ENCODE results near the gene EVA1A.

EVA1A gene

GRCh38 chr2:75522543-75523312 is 38.0 kb downstream of the EVA1A start (continued):
- no peak for TF ChIP-seq ZNF488 (tag by site-specific recombination; IDR thresholded peaks at IDR 0.05)
- TF ChIP-seq PRDM4 (tag by site-specific recombination; IDR thresholded peaks at IDR 0.05) = no peak
- TF ChIP-seq ZNF311 (tag by site-specific recombination; IDR thresholded peaks at IDR 0.05; ENCODE audit: borderline replicate concordance) = no peak
- no peak for TF ChIP-seq ZNF521 (tag by site-specific recombination; IDR thresholded peaks at IDR 0.05)
- TF ChIP-seq ZNF596 (tag by site-specific recombination; IDR thresholded peaks at IDR 0.05) = no peak
- no peak for TF ChIP-seq ZNF677 (tag by site-specific recombination; IDR thresholded peaks at IDR 0.05)

GRCh38 chr2:75521225-75521872 is 39.4 kb downstream of the EVA1A start:
- H3K4me3 ChIP-seq (ENCODE audit: low read depth, low read length) = no peak overlapping the region
- H3K36me3 ChIP-seq (ENCODE audit: control insufficient read depth in 2 of 2, insufficient read depth in 1 of 2, low read length in 2 of 2) = no peaks in the 10 kb centered on the region
- ChIA-PET POLR2A (no interaction called here), CTCF (no interaction called here)
- no peak overlapping the region for H3K27ac ChIP-seq (ENCODE audit: extremely low read depth, low read depth, low read length)
- no peaks in the 10 kb centered on the region for H3K4me1 ChIP-seq (ENCODE audit: control insufficient read depth, insufficient read depth, low read length)
- H3K9me3 ChIP-seq (ENCODE audit: control insufficient read depth, insufficient read depth, low read depth, low read length) = no peaks in the 10 kb centered on the region
- no peak for TF ChIP-seq ATF2 (tag by site-specific recombination; IDR thresholded peaks at IDR 0.05; ENCODE audit: low read depth)
- no peak for TF ChIP-seq KLF8 (tag by site-specific recombination; IDR thresholded peaks at IDR 0.05)
- no peak for TF ChIP-seq ZNF548 (tag by site-specific recombination; IDR thresholded peaks at IDR 0.05)
- TF ChIP-seq REPIN1 (tag by site-specific recombination; IDR thresholded peaks at IDR 0.05; ENCODE audit: low read depth) = no peak
- TF ChIP-seq ZBTB10 (tag by site-specific recombination; IDR thresholded peaks at IDR 0.05) = no peak
- TF ChIP-seq ZNF174 (tag by site-specific recombination; IDR thresholded peaks at IDR 0.05) = no peak
- no peak for TF ChIP-seq ZNF112 (tag by site-specific recombination; IDR thresholded peaks at IDR 0.05)
- TF ChIP-seq ZNF266 (tag by site-specific recombination; IDR thresholded peaks at IDR 0.05; ENCODE audit: low read depth) = no peak
- no peak for TF ChIP-seq ZNF311 (tag by site-specific recombination; IDR thresholded peaks at IDR 0.05; ENCODE audit: borderline replicate concordance)
- no peak for TF ChIP-seq ZNF510 (tag by site-specific recombination; IDR thresholded peaks at IDR 0.05; ENCODE audit: insufficient replicate concordance)
- no peak for TF ChIP-seq ZSCAN23 (tag by site-specific recombination; IDR thresholded peaks at IDR 0.05)
- no peak for TF ChIP-seq ZBTB20 (tag by site-specific recombination; IDR thresholded peaks at IDR 0.05)
- TF ChIP-seq ZNF488 (tag by site-specific recombination; IDR thresholded peaks at IDR 0.05) = no peak
- no peak for TF ChIP-seq ZNF48 (tag by site-specific recombination; IDR thresholded peaks at IDR 0.05)
- no peak for TF ChIP-seq PRDM4 (tag by site-specific recombination; IDR thresholded peaks at IDR 0.05)
- no peak for TF ChIP-seq ZNF324 (tag by site-specific recombination; IDR thresholded peaks at IDR 0.05)
- no peak for TF ChIP-seq GLIS1 (tag by site-specific recombination; IDR thresholded peaks at IDR 0.05)
